Muscle of back (tissue), 13 donors: ENCODE data around the gene USP17L25. TPM values are rescaled to one million over a fixed set of nuclear protein-coding genes. Genes with fewer than 3 reads are reported as not detected.
"Not testable (repeated sequence)": the region's sequence is repeated elsewhere in the genome, so short reads cannot be mapped to it uniquely, and the experiment has no call there.

ENCODE experiments used
- DNase-seq, 3 donors: peaks; one replicate each; pipeline versions ENCODE4 v3.0.0 to v3.0.0-alpha.2; 2013
- long read RNA-seq, 9 donors: transcript quantifications; one replicate each; lab custom pipeline, GENCODE V29; 2026
- polyA plus RNA-seq, 10 donors: library from polyadenylated mRNA; unstranded; fragments of 120-200 nt; gene quantifications; one replicate each; pipeline ENCODE4 v1.2.1, GENCODE V29; 2013; ENCODE audit not compliant: insufficient read length in 10 of 10

USP17L25 gene, protein sequence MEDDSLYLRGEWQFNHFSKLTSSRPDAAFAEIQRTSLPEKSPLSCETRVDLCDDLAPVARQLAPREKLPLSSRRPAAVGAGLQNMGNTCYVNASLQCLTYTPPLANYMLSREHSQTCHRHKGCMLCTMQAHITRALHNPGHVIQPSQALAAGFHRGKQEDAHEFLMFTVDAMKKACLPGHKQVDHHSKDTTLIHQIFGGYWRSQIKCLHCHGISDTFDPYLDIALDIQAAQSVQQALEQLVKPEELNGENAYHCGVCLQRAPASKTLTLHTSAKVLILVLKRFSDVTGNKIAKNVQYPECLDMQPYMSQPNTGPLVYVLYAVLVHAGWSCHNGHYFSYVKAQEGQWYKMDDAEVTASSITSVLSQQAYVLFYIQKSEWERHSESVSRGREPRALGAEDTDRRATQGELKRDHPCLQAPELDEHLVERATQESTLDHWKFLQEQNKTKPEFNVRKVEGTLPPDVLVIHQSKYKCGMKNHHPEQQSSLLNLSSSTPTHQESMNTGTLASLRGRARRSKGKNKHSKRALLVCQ
- not detected for polyA plus RNA-seq
- long read RNA-seq, donor 1: 0 reads
- long read RNA-seq, donor 2: 0 reads
- long read RNA-seq, donor 3: 0 reads
- long read RNA-seq, donor 4: 0 reads
- long read RNA-seq, donor 5: 0 reads
- long read RNA-seq, donor 6: 0 reads
- long read RNA-seq, donor 7: 0 reads
- long read RNA-seq, donor 8: 0 reads
- long read RNA-seq, donor 9: 0 reads

DNA sequence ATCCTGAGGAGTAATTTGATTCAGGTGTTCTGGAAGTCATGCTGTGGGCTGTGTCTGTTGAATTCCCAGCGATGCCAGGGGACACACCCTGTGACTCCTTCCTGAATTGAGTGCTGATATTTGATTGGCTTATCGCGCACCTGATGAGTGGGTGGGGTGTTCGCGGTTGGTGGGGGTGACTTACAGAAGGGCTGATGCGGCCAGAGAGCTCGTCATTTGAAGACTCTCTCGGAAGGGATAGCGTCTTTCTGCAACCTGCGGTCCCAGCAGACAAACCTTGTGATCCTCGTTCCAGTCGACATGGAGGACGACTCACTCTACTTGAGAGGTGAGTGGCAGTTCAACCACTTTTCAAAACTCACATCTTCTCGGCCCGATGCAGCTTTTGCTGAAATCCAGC, at the start of gene USP17L25:
TSS of gene USP17L25 (plus strand) at position 301 of the 400 bp plus-strand sequence. CDS start at position 301, 0 bp downstream.
- not testable (repeated sequence) for DNase-seq

DNA sequence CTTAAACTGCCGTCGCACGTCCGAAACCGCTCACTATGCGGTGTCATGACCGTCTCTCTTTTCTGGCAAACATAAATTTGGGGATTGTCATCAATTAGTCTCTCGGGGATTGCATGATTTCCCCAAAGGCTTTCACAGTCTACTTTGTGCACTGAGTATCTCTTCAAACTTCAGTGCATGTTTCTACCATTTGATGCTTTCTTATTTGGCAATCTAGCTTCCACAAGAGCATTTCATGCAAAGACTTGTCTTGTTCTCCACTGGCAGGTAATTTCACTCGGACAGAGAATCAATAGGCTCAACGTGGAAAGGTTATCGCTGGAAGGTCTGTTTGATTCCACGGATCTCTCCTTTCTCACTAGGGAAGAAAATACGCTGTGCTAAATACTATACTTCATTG, 5.5 kb upstream of the USP17L25 start:
- not testable (repeated sequence) for DNase-seq

DNA sequence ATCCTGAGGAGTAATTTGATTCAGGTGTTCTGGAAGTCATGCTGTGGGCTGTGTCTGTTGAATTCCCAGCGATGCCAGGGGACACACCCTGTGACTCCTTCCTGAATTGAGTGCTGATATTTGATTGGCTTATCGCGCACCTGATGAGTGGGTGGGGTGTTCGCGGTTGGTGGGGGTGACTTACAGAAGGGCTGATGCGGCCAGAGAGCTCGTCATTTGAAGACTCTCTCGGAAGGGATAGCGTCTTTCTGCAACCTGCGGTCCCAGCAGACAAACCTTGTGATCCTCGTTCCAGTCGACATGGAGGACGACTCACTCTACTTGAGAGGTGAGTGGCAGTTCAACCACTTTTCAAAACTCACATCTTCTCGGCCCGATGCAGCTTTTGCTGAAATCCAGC, 4.8 kb upstream of the USP17L25 start, which contains the start of gene USP17L24:
TSS of gene USP17L24 (plus strand) at position 301 of the 400 bp plus-strand sequence. CDS start at position 301, 0 bp downstream.
- not testable (repeated sequence) for DNase-seq

DNA sequence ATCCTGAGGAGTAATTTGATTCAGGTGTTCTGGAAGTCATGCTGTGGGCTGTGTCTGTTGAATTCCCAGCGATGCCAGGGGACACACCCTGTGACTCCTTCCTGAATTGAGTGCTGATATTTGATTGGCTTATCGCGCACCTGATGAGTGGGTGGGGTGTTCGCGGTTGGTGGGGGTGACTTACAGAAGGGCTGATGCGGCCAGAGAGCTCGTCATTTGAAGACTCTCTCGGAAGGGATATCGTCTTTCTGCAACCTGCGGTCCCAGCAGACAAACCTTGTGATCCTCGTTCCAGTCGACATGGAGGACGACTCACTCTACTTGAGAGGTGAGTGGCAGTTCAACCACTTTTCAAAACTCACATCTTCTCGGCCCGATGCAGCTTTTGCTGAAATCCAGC, 4.6 kb downstream of the USP17L25 start, which contains the start of gene USP17L26:
TSS of gene USP17L26 (plus strand) at position 301 of the 400 bp plus-strand sequence. CDS start at position 301, 0 bp downstream.
- not testable (repeated sequence) for DNase-seq

DNA sequence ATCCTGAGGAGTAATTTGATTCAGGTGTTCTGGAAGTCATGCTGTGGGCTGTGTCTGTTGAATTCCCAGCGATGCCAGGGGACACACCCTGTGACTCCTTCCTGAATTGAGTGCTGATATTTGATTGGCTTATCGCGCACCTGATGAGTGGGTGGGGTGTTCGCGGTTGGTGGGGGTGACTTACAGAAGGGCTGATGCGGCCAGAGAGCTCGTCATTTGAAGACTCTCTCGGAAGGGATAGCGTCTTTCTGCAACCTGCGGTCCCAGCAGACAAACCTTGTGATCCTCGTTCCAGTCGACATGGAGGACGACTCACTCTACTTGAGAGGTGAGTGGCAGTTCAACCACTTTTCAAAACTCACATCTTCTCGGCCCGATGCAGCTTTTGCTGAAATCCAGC, 9.4 kb downstream of the USP17L25 start, which contains the start of gene USP17L5:
TSS of gene USP17L5 (plus strand) at position 301 of the 400 bp plus-strand sequence. CDS start at position 301, 0 bp downstream.
- not testable (repeated sequence) for DNase-seq

DNA sequence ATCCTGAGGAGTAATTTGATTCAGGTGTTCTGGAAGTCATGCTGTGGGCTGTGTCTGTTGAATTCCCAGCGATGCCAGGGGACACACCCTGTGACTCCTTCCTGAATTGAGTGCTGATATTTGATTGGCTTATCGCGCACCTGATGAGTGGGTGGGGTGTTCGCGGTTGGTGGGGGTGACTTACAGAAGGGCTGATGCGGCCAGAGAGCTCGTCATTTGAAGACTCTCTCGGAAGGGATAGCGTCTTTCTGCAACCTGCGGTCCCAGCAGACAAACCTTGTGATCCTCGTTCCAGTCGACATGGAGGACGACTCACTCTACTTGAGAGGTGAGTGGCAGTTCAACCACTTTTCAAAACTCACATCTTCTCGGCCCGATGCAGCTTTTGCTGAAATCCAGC, 14.1 kb downstream of the USP17L25 start, which contains the start of gene USP17L27:
TSS of gene USP17L27 (plus strand) at position 301 of the 400 bp plus-strand sequence. CDS start at position 301, 0 bp downstream.
- not testable (repeated sequence) for DNase-seq

DNA sequence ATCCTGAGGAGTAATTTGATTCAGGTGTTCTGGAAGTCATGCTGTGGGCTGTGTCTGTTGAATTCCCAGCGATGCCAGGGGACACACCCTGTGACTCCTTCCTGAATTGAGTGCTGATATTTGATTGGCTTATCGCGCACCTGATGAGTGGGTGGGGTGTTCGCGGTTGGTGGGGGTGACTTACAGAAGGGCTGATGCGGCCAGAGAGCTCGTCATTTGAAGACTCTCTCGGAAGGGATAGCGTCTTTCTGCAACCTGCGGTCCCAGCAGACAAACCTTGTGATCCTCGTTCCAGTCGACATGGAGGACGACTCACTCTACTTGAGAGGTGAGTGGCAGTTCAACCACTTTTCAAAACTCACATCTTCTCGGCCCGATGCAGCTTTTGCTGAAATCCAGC, 18.9 kb downstream of the USP17L25 start, which contains the start of gene USP17L28:
TSS of gene USP17L28 (plus strand) at position 301 of the 400 bp plus-strand sequence. CDS start at position 301, 0 bp downstream.
- DNase-seq: not testable (repeated sequence)

DNA sequence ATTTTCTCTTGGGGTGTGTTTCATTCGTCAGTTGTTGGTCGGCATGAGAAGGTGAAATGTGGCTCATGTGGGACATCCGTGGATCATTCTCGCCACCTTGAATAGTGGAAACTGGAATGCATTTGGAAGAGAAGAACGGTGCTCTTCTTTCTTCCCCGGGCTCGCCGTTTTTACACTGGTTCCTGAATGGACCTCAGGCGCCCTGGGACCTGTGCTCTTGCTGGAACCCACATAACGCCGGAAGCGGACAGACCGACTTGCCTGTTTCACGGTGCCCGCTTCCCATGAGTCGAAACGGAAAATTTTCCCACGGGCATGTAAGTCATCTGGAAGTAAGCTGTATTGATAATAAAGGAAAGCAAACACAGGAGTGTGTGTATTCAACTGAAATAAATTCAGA, 21.2 kb downstream of the USP17L25 start:
- not testable (repeated sequence) for DNase-seq

DNA sequence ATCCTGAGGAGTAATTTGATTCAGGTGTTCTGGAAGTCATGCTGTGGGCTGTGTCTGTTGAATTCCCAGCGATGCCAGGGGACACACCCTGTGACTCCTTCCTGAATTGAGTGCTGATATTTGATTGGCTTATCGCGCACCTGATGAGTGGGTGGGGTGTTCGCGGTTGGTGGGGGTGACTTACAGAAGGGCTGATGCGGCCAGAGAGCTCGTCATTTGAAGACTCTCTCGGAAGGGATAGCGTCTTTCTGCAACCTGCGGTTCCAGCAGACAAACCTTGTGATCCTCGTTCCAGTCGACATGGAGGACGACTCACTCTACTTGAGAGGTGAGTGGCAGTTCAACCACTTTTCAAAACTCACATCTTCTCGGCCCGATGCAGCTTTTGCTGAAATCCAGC, 23.6 kb downstream of the USP17L25 start, which contains the start of gene USP17L29:
TSS of gene USP17L29 (plus strand) at position 301 of the 400 bp plus-strand sequence. CDS start at position 301, 0 bp downstream.
- DNase-seq: not testable (repeated sequence)

DNA sequence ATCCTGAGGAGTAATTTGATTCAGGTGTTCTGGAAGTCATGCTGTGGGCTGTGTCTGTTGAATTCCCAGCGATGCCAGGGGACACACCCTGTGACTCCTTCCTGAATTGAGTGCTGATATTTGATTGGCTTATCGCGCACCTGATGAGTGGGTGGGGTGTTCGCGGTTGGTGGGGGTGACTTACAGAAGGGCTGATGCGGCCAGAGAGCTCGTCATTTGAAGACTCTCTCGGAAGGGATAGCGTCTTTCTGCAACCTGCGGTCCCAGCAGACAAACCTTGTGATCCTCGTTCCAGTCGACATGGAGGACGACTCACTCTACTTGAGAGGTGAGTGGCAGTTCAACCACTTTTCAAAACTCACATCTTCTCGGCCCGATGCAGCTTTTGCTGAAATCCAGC, 33.1 kb downstream of the USP17L25 start, which contains the start of gene USP17L30:
TSS of gene USP17L30 (plus strand) at position 301 of the 400 bp plus-strand sequence. CDS start at position 301, 0 bp downstream.
- not testable (repeated sequence) for DNase-seq

DNA sequence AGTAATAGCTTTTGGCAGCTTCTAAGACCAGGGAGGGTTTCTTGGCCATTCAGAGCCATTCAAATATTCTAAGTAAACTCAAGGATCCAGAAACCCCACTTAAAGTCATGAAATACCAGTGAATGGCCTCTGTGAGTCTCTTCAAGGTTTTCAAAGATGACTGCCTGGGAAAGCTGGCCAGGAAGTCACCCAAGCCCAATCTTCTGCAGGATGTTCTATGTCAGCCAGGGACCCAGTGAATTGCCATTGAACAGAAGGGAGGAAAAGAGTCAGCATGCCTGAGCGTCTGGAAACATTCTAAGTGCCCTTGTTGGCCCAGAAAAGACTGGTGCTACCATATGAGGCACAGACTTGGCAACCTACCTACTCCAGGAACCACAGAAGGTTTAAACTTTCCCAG, 50.2 kb downstream of the USP17L25 start:
- not testable (repeated sequence) for DNase-seq

Other genes starting within 250 kb of the USP17L25 start
- gene FAM90A26, start 159.5 kb upstream of the USP17L25 start, polyA plus RNA-seq: under 1 TPM in 2 of 10 donors, not detected in 8; 0.13 to 0.20 TPM
- gene USP17L10, start 119.3 kb upstream of the USP17L25 start, polyA plus RNA-seq: not detected
- gene USP17L11, start 114.5 kb upstream of the USP17L25 start, polyA plus RNA-seq: not detected
- not detected for gene USP17L12, start 109.8 kb upstream of the USP17L25 start, polyA plus RNA-seq
- gene USP17L13, start 105.0 kb upstream of the USP17L25 start, polyA plus RNA-seq: not detected
- not detected for gene USP17L15, start 95.5 kb upstream of the USP17L25 start, polyA plus RNA-seq
- gene USP17L17, start 86.0 kb upstream of the USP17L25 start, polyA plus RNA-seq: not detected
- gene USP17L18, start 81.3 kb upstream of the USP17L25 start, polyA plus RNA-seq: not detected
- gene USP17L19, start 76.5 kb upstream of the USP17L25 start, polyA plus RNA-seq: not detected
- not detected for gene USP17L20, start 71.8 kb upstream of the USP17L25 start, polyA plus RNA-seq
- not detected for gene USP17L21, start 67.0 kb upstream of the USP17L25 start, polyA plus RNA-seq
- gene USP17L22, start 62.3 kb upstream of the USP17L25 start, polyA plus RNA-seq: not detected
- gene USP17L24, start 4.7 kb upstream of the USP17L25 start, polyA plus RNA-seq: not detected
- gene USP17L26, start 4.7 kb downstream of the USP17L25 start, polyA plus RNA-seq: not detected
- not detected for gene USP17L5, start 9.5 kb downstream of the USP17L25 start, polyA plus RNA-seq
- gene USP17L27, start 14.2 kb downstream of the USP17L25 start, polyA plus RNA-seq: not detected
- gene USP17L28, start 19.0 kb downstream of the USP17L25 start, polyA plus RNA-seq: not detected
- gene USP17L29, start 23.7 kb downstream of the USP17L25 start, polyA plus RNA-seq: not detected
- not detected for gene USP17L30, start 33.2 kb downstream of the USP17L25 start, polyA plus RNA-seq
- gene DEFB131A, start 114.5 kb downstream of the USP17L25 start, polyA plus RNA-seq: not detected